ENCODE data around the gene KEAP1.
"Not testable (repeated sequence)": the region's sequence is repeated elsewhere in the genome, so short reads cannot be mapped to it uniquely, and the experiment has no call there.

KEAP1 gene

DNA sequence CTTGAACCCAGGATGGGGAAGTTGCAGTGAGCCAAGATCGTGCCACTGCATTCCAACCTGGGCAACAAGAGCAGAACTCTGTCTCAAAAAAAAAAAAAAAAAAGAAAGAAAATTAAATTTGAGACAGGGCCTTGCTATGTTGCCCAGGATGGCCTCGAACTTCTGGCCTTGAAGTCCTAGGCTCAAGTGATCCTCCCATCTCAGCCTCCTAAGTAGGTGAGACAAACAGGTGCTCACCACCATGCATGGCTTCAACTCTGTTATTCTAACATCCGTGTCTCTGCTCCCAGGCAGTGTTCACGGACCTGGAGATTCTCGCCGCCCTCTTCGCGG lies 42.5 kb downstream of the KEAP1 start:
- H3K4me3 ChIP-seq (ENCODE audit: low read length), result no peak overlapping the region
- no peak for DNase-seq (ENCODE audit: low read depth)
- TF ChIP-seq, protein P1, sequence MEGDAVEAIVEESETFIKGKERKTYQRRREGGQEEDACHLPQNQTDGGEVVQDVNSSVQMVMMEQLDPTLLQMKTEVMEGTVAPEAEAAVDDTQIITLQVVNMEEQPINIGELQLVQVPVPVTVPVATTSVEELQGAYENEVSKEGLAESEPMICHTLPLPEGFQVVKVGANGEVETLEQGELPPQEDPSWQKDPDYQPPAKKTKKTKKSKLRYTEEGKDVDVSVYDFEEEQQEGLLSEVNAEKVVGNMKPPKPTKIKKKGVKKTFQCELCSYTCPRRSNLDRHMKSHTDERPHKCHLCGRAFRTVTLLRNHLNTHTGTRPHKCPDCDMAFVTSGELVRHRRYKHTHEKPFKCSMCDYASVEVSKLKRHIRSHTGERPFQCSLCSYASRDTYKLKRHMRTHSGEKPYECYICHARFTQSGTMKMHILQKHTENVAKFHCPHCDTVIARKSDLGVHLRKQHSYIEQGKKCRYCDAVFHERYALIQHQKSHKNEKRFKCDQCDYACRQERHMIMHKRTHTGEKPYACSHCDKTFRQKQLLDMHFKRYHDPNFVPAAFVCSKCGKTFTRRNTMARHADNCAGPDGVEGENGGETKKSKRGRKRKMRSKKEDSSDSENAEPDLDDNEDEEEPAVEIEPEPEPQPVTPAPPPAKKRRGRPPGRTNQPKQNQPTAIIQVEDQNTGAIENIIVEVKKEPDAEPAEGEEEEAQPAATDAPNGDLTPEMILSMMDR (IDR thresholded peaks at IDR 0.05; ENCODE audit: insufficient read depth, low read depth, low read length, missing control alignments), result no peak

DNA sequence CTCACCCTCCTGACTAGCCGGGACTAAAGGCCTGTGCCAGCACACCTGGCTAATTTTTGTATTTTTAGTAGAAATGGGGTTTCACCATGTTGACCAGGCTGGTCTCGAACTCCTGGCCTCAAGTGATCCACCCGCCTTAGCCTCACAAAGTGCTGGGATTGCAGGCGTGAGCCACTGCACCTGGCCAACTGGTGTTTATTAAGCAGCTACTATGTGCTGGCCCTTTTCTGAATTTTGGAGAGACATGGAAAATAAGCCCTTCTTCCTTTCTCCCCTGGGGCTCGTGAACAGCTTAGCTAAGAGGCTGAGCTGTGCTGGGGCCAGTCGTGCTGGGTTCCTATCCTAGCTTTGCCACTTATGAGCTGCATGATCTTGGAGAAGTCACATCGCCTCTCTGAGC lies 44.4 kb downstream of the KEAP1 start:
- H3K4me3 ChIP-seq (ENCODE audit: low read length); DNase-seq (ENCODE audit: low read depth): not testable (repeated sequence)

DNA sequence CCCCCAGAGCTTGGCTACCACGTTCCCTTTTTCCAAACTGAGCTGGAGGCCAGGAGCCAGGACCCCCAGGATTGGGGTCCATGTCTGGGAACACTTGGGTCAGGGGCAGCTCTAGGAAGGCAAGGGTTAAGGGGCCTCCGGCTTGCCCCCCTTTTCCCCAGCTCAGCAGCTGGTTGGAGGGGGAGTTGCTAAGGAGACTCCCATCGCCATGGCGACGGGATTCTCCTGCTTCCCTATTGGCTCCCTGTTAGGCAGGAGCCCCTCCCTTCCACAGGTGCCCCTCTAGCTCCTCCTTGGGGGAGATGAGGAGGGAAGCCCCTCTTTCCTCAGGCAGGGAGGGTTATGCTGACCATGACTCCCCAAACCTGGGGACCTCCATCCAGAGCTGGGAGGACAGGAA lies 48.9 kb downstream of the KEAP1 start:
- TF ChIP-seq, protein P1 (IDR thresholded peaks at IDR 0.05; ENCODE audit: insufficient read depth, low read depth, low read length, missing control alignments), result no peak
- no peak for DNase-seq (ENCODE audit: low read depth)
- no peak overlapping the region for H3K4me3 ChIP-seq (ENCODE audit: low read length)

DNA sequence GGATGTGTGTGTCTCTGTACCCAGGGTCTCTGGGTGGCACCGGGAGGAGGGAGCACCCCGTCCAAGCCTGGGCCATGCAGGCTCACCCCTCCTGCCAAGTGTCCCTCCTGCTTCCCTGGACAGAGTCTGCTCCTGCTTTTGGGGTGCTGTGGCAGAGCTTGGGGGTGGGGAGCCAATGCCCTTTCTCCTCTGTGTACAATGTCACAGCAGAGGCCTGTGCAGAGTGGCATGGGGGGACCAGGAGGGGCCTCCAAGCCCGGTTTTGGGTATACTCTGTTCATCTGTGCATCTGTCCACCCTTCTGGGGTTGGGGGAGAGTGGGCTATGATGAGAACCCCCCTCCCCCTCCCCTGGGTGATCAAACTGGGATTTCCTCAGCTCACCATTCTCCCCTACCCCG lies 49.3 kb downstream of the KEAP1 start:
- no peak overlapping the region for H3K4me3 ChIP-seq (ENCODE audit: low read length)
- TF ChIP-seq, protein P1 (IDR thresholded peaks at IDR 0.05; ENCODE audit: insufficient read depth, low read depth, low read length, missing control alignments), result no peak
- DNase-seq (ENCODE audit: low read depth), result no peak

DNA sequence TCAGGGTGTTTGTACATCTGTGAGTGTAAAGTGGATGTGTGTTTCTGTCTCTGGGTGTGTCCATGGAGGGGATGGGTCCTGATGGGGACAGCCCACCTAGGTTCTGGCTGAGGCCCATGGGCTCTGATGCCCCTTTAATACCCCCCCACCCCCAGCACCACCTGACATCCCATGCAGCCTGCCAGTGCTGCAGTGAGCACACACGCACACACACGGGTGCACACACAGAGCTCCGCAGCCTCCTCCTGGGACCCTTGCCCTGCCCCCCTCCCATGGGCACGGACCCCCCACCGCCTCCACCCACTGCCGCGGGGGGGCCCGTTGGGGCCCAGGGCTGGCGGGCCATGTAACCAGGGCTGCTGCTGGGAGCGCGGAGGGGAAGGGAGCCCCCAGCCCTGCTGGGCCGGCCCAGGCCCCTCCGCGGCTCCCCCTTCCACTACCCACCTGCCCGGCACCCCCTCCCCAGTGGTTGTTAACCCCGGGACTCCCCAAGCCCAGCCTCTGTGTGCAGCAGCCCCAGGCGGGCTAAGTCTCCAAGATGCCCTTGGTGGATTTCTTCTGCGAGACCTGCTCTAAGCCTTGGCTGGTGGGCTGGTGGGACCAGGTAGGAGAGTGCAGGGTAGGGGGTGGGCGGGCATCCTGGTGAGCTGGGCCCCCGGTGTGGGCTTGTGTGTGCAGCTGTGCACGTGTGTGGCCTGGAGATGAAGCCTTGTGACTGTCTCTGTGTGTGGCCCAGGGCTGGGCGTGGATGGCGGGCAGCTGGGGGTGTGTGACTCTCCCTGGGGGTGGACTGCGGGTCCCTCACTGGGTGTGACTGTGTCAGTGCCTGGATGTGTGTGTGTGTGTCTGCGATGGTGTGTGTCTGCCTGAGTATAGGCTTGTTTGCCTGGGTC lies 50.2 kb downstream of the KEAP1 start:
- no peak for DNase-seq (ENCODE audit: low read depth)
- TF ChIP-seq, protein P1 (IDR thresholded peaks at IDR 0.05; ENCODE audit: insufficient read depth, low read depth, low read length, missing control alignments), result no peak
- H3K4me3 ChIP-seq (ENCODE audit: low read length), result no peak overlapping the region

DNA sequence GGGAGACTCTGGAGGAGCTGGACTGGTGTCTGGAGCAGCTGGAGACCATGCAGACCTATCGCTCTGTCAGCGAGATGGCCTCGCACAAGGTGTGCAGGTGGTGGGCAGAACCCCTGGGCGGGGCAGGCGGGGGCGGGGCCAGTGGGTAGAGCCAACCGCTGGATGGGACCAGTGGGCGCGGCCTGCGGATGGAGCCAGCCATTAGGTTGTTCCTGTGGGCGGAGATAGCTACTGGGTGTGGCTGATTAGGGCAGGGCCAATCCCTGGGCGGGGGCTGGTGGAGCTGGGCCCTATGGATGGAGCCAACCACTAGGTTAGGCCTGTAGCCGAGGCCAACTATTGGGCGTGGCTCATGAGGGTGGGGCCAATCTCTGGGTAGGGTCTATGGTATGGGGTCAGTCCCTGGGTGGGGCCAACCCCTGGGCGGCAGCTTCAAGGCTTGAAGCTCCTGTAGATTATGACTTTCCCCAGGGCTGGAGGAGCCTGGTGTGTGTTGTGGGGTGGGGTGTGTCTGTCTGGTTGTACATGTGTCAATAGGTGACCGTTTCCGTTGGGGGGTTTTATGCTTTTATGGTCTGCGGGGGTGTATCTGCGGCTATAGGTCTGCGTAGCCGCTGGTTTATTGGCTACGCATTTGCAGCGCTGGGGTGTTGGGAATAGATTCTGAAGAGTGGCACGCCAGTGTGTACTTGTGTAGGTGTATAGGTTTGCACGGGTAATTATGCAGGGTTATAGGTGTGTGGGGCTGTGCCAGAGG lies 52.1 kb downstream of the KEAP1 start:
- no peak for DNase-seq (ENCODE audit: low read depth)
- H3K4me3 ChIP-seq (ENCODE audit: low read length), result no peak overlapping the region
- TF ChIP-seq, protein P1 (IDR thresholded peaks at IDR 0.05; ENCODE audit: insufficient read depth, low read depth, low read length, missing control alignments), result no peak

DNA sequence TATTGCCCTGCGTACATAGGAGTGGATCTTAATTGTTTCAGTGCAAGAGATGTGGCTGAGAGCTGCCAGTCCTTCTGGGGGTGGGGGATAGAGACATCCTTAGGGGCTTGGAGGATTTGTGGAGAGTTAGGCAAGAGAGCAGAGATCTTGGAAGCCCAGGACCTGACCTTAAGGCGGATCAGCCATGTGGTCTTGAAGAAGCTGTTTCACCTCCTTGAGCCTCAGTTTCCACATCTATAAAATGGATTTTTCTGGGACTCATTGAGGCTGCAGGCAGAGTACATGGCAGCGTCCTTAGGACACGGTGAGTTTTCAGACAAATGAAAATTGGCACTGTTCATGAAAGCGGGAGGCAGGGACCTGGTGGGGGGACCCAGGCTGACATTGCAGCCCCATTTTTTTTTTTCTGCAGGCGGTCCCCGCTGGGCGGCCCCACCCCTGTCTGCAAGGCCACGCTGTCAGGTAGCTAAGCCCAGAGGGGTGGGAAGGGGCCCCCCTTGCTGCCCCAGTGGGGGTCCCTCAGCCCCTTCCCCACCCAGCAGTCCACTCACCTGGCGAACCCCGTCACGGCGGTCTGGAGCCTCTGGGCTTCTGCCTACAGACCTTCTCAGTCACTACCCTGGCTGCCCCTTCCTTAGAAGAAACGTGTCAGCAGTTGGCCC lies 52.8 kb downstream of the KEAP1 start:
- no peak for DNase-seq (ENCODE audit: low read depth)
- H3K4me3 ChIP-seq (ENCODE audit: low read length), result no peak overlapping the region

More for the DNA sequence above, 52.8 kb downstream of the KEAP1 start:
- TF ChIP-seq, protein P1 (IDR thresholded peaks at IDR 0.05; ENCODE audit: insufficient read depth, low read depth, low read length, missing control alignments), result no peak

Measured in epithelial cell of esophagus (primary cell).